ENCODE data around the gene CASP8AP2.

CASP8AP2 gene

GRCh38 chr6:89799096-89799495 is 30.6 kb upstream of the CASP8AP2 start:
- H3K79me2 ChIP-seq (ENCODE audit: insufficient read depth, low read length): no peaks in the 10 kb centered on the region; the same call in 1 of the 2 replicates

GRCh38 chr6:89799756-89800155 is 29.9 kb upstream of the CASP8AP2 start:
- H4K20me1 ChIP-seq (ENCODE audit: insufficient read depth, low read length, poor library complexity, severe bottlenecking): no peaks in the 10 kb centered on the region
- no peaks in the 10 kb centered on the region for H3K9me2 ChIP-seq (replicated peaks; ENCODE audit: low read depth, low read length)
- TF ChIP-seq CTCF (conservative IDR thresholded peaks at IDR 0.05; ENCODE audit: low read length) (no peak), EZH2phosphoT487 (IDR thresholded peaks at IDR 0.05; ENCODE audit: borderline replicate concordance) (no peak)
- H2AFZ ChIP-seq (ENCODE audit: low read length): no peak overlapping the region
- no peaks in the 10 kb centered on the region; the same call in 1 of the 2 replicates for H3K79me2 ChIP-seq (ENCODE audit: insufficient read depth, low read length)
- H3K4me1 ChIP-seq (ENCODE audit: insufficient read depth, low read length, poor library complexity, severe bottlenecking): peaks cover 3% of the 10 kb centered on the region
- no peak overlapping the region for H3K9ac ChIP-seq (ENCODE audit: low read depth, low read length, poor library complexity, severe bottlenecking)
- H3K27me3 ChIP-seq (ENCODE audit: insufficient read depth, low read length, poor library complexity, severe bottlenecking): no peaks in the 10 kb centered on the region
- H3K36me3 ChIP-seq (ENCODE audit: insufficient read depth, low read length): peaks cover 52% of the 10 kb centered on the region; the same call in 1 of the 2 replicates
- H3K4me2 ChIP-seq (ENCODE audit: low read depth, low read length, poor library complexity, severe bottlenecking): no peak overlapping the region
- no peaks in the 10 kb centered on the region for H3K9me3 ChIP-seq (ENCODE audit: insufficient read depth, low read depth, low read length)
- no peak overlapping the region for H3K4me3 ChIP-seq (ENCODE audit: low read length, poor library complexity, severe bottlenecking)
- H3F3A ChIP-seq (ENCODE audit: low read depth): no peaks in the 10 kb centered on the region

More at GRCh38 chr6:89799096-89799495, 30.6 kb upstream of the CASP8AP2 start:
- Histone ChIP-seq H3K9ac (ENCODE audit: low read depth, low read length, poor library complexity, severe bottlenecking) (no peak overlapping the region), H2AFZ (ENCODE audit: low read length) (no peak overlapping the region), H4K20me1 (ENCODE audit: insufficient read depth, low read length, poor library complexity, severe bottlenecking) (peaks cover under 1% of the 10 kb centered on the region), H3K4me2 (ENCODE audit: low read depth, low read length, poor library complexity, severe bottlenecking) (no peak overlapping the region), H3F3A (ENCODE audit: low read depth) (no peaks in the 10 kb centered on the region; the same call in 1 of the 2 replicates), H3K27me3 (ENCODE audit: insufficient read depth, low read length, poor library complexity, severe bottlenecking) (no peaks in the 10 kb centered on the region), H3K9me3 (ENCODE audit: insufficient read depth, low read depth, low read length) (no peaks in the 10 kb centered on the region), H3K9me2 (replicated peaks; ENCODE audit: low read depth, low read length) (no peaks in the 10 kb centered on the region), H3K4me1 (ENCODE audit: insufficient read depth, low read length, poor library complexity, severe bottlenecking) (peaks cover 10% of the 10 kb centered on the region), H3K36me3 (ENCODE audit: insufficient read depth, low read length) (peaks cover 52% of the 10 kb centered on the region; the same call in 1 of the 2 replicates), H3K4me3 (ENCODE audit: low read length, poor library complexity, severe bottlenecking) (no peak overlapping the region)
- TF ChIP-seq CTCF (conservative IDR thresholded peaks at IDR 0.05; ENCODE audit: low read length) (no peak), EZH2phosphoT487 (IDR thresholded peaks at IDR 0.05; ENCODE audit: borderline replicate concordance) (no peak)

- Histone ChIP-seq H3K4me3 (ENCODE audit: low read length, poor library complexity, severe bottlenecking) (no peak overlapping the region), H2AFZ (ENCODE audit: low read length) (no peak overlapping the region), H3F3A (ENCODE audit: low read depth) (no peaks in the 10 kb centered on the region), H3K79me2 (ENCODE audit: insufficient read depth, low read length) (peaks cover 13% of the 10 kb centered on the region), H3K9me3 (ENCODE audit: insufficient read depth, low read depth, low read length) (no peaks in the 10 kb centered on the region), H3K4me1 (ENCODE audit: insufficient read depth, low read length, poor library complexity, severe bottlenecking) (no peaks in the 10 kb centered on the region), H3K36me3 (ENCODE audit: insufficient read depth, low read length) (peaks cover 40% of the 10 kb centered on the region; the same call in 1 of the 2 replicates), H3K4me2 (ENCODE audit: low read depth, low read length, poor library complexity, severe bottlenecking) (no peak overlapping the region), H4K20me1 (ENCODE audit: insufficient read depth, low read length, poor library complexity, severe bottlenecking) (no peaks in the 10 kb centered on the region), H3K9ac (ENCODE audit: low read depth, low read length, poor library complexity, severe bottlenecking) (no peak overlapping the region), H3K9me2 (replicated peaks; ENCODE audit: low read depth, low read length) (no peaks in the 10 kb centered on the region), H3K27me3 (ENCODE audit: insufficient read depth, low read length, poor library complexity, severe bottlenecking) (no peaks in the 10 kb centered on the region)
- TF ChIP-seq CTCF (conservative IDR thresholded peaks at IDR 0.05; ENCODE audit: low read length) (no peak), EZH2phosphoT487 (IDR thresholded peaks at IDR 0.05; ENCODE audit: borderline replicate concordance) (no peak)
These were observed 26.4 kb upstream of the CASP8AP2 start for GRCh38 chr6:89803271-89803670.

Measured in Loucy (cell line).